DOHH2 (cell line): Measurements from ENCODE around the gene JDP2.

Source experiments
- H3F3A ChIP-seq: fragments of 200-600 bp; sonication (generic), shearing (Covaris generic); 2 replicates; pipeline ENCODE4 v1.6.0; 2016; ENCODE audit warnings: antibody characterized with exemption, mild to moderate bottlenecking; ENCODE audit not compliant: control insufficient read depth, insufficient read depth
- H3K27ac ChIP-seq: fragments of 200-600 bp; sonication (generic); 2 replicates; pipeline ENCODE4 v1.5.1; 2014; ENCODE audit warnings: low read depth, mild to moderate bottlenecking, low read length, moderate library complexity
- H3K27me3 ChIP-seq: fragments of 200-600 bp; sonication (generic); 2 replicates; pipeline ENCODE4 v1.6.1; 2014; ENCODE audit warnings: mild to moderate bottlenecking, low read length, mixed read lengths; ENCODE audit not compliant: control insufficient read depth
- H3K36me3 ChIP-seq: fragments of 200-600 bp; sonication (generic); 2 replicates; pipeline ENCODE4 v1.6.1; 2014; ENCODE audit warnings: mild to moderate bottlenecking, low read length, moderate library complexity, mixed read lengths; ENCODE audit not compliant: control insufficient read depth
- H3K4me1 ChIP-seq: fragments of 200-600 bp; sonication (generic); 2 replicates; pipeline ENCODE4 v1.6.1; 2014; ENCODE audit warnings: mild to moderate bottlenecking, low read length, mixed read lengths; ENCODE audit not compliant: control insufficient read depth
- H3K4me2 ChIP-seq: fragments of 200-600 bp; sonication (generic); 2 replicates; pipeline ENCODE4 v1.6.0; 2014; ENCODE audit warnings: mild to moderate bottlenecking, low read length, moderate library complexity
- H3K4me3 ChIP-seq: fragments of 200-600 bp; sonication (generic); 2 replicates; pipeline ENCODE4 v1.5.1; 2014; ENCODE audit warnings: mild to moderate bottlenecking, low read length, mixed read lengths
- H3K79me2 ChIP-seq: fragments of 200-600 bp; sonication (generic); 2 replicates; pipeline ENCODE4 v1.6.1; 2014; ENCODE audit warnings: mild to moderate bottlenecking, low read length, mixed read lengths; ENCODE audit not compliant: control insufficient read depth
- H3K9me2 ChIP-seq: fragments of 200-600 bp; sonication (generic); replicated peaks from 2 replicates; pipeline ENCODE4 v1.6.1; 2014; ENCODE audit warnings: mild to moderate bottlenecking, low read length, mixed read lengths; ENCODE audit not compliant: control insufficient read depth
- H3K9me3 ChIP-seq: fragments of 200-600 bp; sonication (generic); 2 replicates; pipeline ENCODE4 v1.6.1; 2014; ENCODE audit warnings: antibody characterized with exemption, low read length, mixed read lengths; ENCODE audit not compliant: control insufficient read depth, insufficient read depth
- H4K20me1 ChIP-seq: fragments of 200-600 bp; sonication (generic); 2 replicates; pipeline ENCODE4 v1.6.0; 2014; ENCODE audit warnings: low read depth, mild to moderate bottlenecking, antibody characterized with exemption, low read length, moderate library complexity; ENCODE audit not compliant: control insufficient read depth, insufficient read depth
- CTCF ChIP-seq: fragments of 200-600 bp; sonication (generic); IDR thresholded peaks from one replicate; pipeline ENCODE4 v1.5.1; 2014; ENCODE audit warnings: antibody characterized with exemption, mild to moderate bottlenecking, low read depth, low read length; ENCODE audit not compliant: poor library complexity, severe bottlenecking
- EZH2phosphoT487 ChIP-seq: fragments of 200-600 bp; sonication (generic); IDR thresholded peaks from 2 replicates; pipeline ENCODE4 v1.6.1; 2017; ENCODE audit warnings: borderline replicate concordance, mild to moderate bottlenecking, antibody characterized with exemption, low read length, moderate library complexity, mixed read lengths

The JDP2 gene

GRCh38 chr14:75501080-75501479, 73.3 kb downstream of the JDP2 start:
- no peaks in the 10 kb centered on the region for H3K4me1 ChIP-seq
- H3K36me3 ChIP-seq: no peaks in the 10 kb centered on the region
- H4K20me1 ChIP-seq: no peaks in the 10 kb centered on the region
- no peaks in the 10 kb centered on the region for H3F3A ChIP-seq
- no peak overlapping the region for H3K4me2 ChIP-seq
- H3K79me2 ChIP-seq: no peaks in the 10 kb centered on the region
- peaks cover 9% of the 10 kb centered on the region for H3K27me3 ChIP-seq
- H3K9me2 ChIP-seq: no peaks in the 10 kb centered on the region
- no peak overlapping the region for H3K27ac ChIP-seq
- no peak overlapping the region for H3K4me3 ChIP-seq
- no peaks in the 10 kb centered on the region for H3K9me3 ChIP-seq
- no peak for TF ChIP-seq CTCF
- no peak for TF ChIP-seq EZH2phosphoT487

- Histone ChIP-seq H3K9me3 (0 out of 2 replicates have a peak, but pooled peaks cover 3% of the 10 kb centered on the region), H3K79me2 (no peaks in the 10 kb centered on the region), H3K4me1 (no peaks in the 10 kb centered on the region), H3K27ac (no peak overlapping the region), H3F3A (no peaks in the 10 kb centered on the region), H3K27me3 (peaks cover 2% of the 10 kb centered on the region; the same call in 1 of the 2 replicates), H3K36me3 (no peaks in the 10 kb centered on the region), H3K9me2 (no peaks in the 10 kb centered on the region), H3K4me3 (no peak overlapping the region), H3K4me2 (no peak overlapping the region), H4K20me1 (no peaks in the 10 kb centered on the region)
- no peak for TF ChIP-seq CTCF
- no peak for TF ChIP-seq EZH2phosphoT487
These were observed 76.6 kb downstream of the JDP2 start for GRCh38 chr14:75504411-75504810.

- Histone ChIP-seq H3K4me3 (no peak overlapping the region), H4K20me1 (no peaks in the 10 kb centered on the region), H3K9me2 (no peaks in the 10 kb centered on the region), H3K4me1 (no peaks in the 10 kb centered on the region), H3K27ac (no peak overlapping the region), H3K4me2 (no peak overlapping the region), H3K36me3 (no peaks in the 10 kb centered on the region), H3K79me2 (no peaks in the 10 kb centered on the region), H3K9me3 (peaks cover 16% of the 10 kb centered on the region), H3F3A (no peaks in the 10 kb centered on the region), H3K27me3 (no peaks in the 10 kb centered on the region)
- TF ChIP-seq EZH2phosphoT487 (no peak), CTCF (no peak)
These were observed 79.1 kb downstream of the JDP2 start for GRCh38 chr14:75506930-75507329.
